HCT116 (cell line): Measurements from ENCODE around the gene ATG5. TPM values are rescaled to one million over a fixed set of nuclear protein-coding genes. Genes with fewer than 3 reads are reported as not detected.

Source experiments
- SP1 ChIP-seq: IDR thresholded peaks from 2 replicates; pipeline ENCODE4 v1.6.1; 2012; ENCODE audit warnings: low read depth
- YY1 ChIP-seq: IDR thresholded peaks from 2 replicates; pipeline ENCODE4 v1.6.1; 2011; ENCODE audit warnings: low read length, low read depth, moderate library complexity, mild to moderate bottlenecking; ENCODE audit not compliant: insufficient replicate concordance; ENCODE audit errors: extremely low read depth
- total RNA-seq: library from RNA; stranded (reverse); gene quantifications from one replicate; pipeline ENCODE4 v1.2.1, GENCODE V29; 2021; ENCODE audit not compliant: unreplicated experiment

ATG5 gene
- total RNA-seq, 1 experiment from 2014 or later: 39.6 TPM

DNA sequence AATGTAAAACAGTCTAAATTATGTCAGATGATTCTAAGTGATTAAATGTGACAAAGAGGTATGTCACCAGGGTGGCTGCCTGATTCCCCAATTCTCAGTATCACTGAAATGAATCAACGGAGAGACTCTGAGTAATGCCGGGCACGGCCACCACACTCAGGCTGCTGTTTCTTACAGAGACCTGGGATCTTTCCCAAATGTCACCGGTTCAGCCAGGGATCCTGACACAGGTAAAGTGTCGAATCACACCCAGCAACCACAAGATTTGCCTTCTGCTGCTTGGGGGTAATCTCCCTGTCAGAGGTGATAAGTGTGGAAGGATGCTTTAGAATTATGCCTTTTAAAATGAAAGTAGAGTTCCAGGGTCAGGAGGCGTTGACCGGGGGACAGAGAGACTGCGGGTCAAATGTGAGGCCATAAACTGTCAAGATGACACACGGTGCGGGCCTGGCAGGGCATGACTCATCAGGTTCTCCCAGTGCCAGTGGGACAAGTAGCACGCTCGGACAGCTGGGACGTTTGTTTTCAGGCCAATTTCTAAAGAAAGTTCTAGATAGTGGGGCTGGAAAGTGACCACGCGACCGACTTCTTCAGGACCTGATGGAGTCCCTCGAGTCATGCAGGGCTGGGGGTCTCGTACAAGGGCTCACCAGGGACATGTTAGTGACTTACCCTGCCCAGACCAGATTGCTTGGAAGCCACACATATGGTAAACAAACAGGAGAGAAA is 190.5 kb downstream of the ATG5 start (continued):
- TF ChIP-seq SP1 (peak; percentile 72), YY1 (no peak)

Other genes with a start within 250 kb of the ATG5 start
- 3.4 TPM for gene PRDM1, start 239.4 kb downstream of the ATG5 start, total RNA-seq
- gene CRYBG1, start 35.0 kb upstream of the ATG5 start, total RNA-seq: 10.7 TPM